ENCODE measurements around the gene FAM177B.

- TF ChIP-seq POLR2A (IDR thresholded peaks at IDR 0.05) = no peak
- no peak for TF ChIP-seq POLR2AphosphoS5 (IDR thresholded peaks at IDR 0.05)
- no peak for TF ChIP-seq CTCF (IDR thresholded peaks at IDR 0.05)
Measured at GRCh38 chr1:222786121-222786520, 49.1 kb downstream of the FAM177B start.

Measured in sigmoid colon (tissue), 4 donors.